SK-MEL-5 (cell line): ENCODE measurements around the gene KLRC1. TPM values are rescaled to one million over a fixed set of nuclear protein-coding genes. Genes with fewer than 3 reads are reported as not detected.
"Not testable (repeated sequence)": the region's sequence is repeated elsewhere in the genome, so short reads cannot be mapped to it uniquely, and the experiment has no call there.

Experiments used
- DNase-seq: peaks from one replicate; pipeline ENCODE4 v3.0.0-alpha.2; 2016; ENCODE audit warnings: low read depth, low spot score
- in situ Hi-C: cut with HindIII; loops from 2 replicates; pipeline ENCODE4 v1.10.0; 2016; ENCODE audit warnings: low sequenced_read_pairs, high pct_unique_total_duplicates, low pct_unique_long_range_greater_than_20kb
- polyA plus RNA-seq, 2 experiments: library from polyadenylated mRNA; depleted of rRNA; stranded (reverse); fragments of >200 nt; gene quantifications; 2 replicates each; pipeline ENCODE4 v1.2.3, GENCODE V29; 2015
- total RNA-seq: library from RNA; depleted of rRNA; stranded (reverse); fragments of >200 nt; shearing (Covaris generic); gene quantifications from 2 replicates; pipeline ENCODE4 v1.2.3, GENCODE V29; 2014; rRNA removed

Gene KLRC1
- 0.21 and 0.24 TPM in 2 replicates for total RNA-seq
- 0.18 TPM in 1 of 2 replicates, not detected in the other for polyA plus RNA-seq (2015; cell fraction: cytosol; rRNA removed)
- polyA plus RNA-seq (2015; cell fraction: nucleus; rRNA removed): not detected in 2 replicates

DNA sequence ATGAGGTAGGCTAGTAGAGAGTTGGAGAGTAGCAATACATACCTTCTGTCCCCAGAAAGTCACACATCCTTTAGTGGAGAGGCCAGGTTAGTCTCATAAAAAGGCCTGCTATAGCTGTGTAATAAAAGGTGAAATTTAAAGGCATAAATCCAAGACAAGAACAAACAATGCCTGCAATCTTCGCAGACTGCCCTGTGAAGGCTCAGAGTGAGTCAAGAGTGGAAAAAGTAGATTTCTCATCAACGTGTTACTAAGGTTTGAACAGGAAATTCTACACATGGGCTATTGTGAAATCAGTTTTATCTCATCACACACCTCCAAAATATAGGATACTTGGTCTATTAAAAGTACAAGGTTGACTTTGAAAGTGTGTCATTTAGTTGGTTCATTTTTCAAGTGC, at the start of gene KLRC1:
KLRC1 (minus strand) TSS at position 222 of the 400 bp plus-strand sequence. CDS start 2,221 bp downstream, outside the sequence.
- DNase-seq: no peak
- in situ Hi-C loops: no loop called here

DNA sequence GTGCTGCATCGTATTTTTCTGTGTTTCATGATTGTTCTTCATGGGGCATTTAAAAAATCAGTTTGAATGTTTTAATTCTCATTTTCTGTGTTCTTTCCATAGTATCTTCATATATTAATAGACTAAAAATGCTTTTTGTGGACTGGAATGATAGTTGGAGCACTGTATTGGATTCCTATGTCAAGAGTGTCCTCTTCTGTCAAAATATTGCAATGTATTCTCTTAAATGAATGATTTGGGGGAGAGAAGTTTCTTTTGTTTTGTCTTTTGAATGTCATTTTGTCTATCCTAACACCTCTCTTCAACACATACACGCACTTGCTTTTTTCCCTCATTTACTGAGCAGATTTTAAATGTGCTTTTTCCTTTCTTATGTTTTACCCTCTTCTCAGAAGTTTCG, 47.9 kb upstream of the KLRC1 start:
- peak; percentile 56 for DNase-seq
- in situ Hi-C loops: no loop called here

GRCh38 chr12:10498042-10498441, 44.9 kb upstream of the KLRC1 start:
- no peak for DNase-seq
- in situ Hi-C loops: no loop called here

DNA sequence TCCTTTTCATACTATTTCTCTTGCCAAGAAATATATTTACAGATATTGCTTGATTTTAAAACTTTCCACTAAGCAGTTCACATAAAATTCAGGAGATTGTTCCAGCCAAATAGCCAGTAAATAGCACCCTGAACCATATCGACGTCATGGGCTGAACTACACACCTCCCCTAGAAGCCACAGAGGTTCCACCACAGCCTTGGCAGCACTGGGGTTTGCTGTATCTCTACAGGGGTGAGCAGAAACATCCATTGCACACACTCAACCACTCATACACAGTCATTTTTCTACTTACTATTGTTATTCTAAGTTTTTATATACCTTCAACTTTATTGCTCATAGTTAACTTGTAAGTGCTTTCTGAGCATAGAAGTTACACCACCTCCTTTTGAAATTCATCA, 44.4 kb upstream of the KLRC1 start:
- DNase-seq: no peak
- in situ Hi-C loops: no loop called here

DNA sequence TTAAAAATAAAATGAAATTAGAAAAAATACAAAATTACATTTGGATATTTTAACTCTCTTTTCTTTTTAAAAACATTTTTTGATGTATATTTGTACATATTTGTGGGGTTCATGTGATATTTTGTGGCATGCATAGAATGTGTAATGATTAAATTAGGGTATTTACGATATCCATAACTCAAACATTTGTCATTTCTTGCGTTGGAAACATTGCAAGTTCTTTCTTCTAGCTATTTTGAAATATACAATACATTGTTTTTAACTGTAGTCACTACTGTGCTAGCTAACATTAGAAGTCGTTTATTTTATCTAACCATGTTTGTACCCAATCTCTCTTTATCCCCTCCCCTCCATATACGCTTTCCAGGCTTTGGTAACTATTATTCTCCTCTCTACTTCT, 38.6 kb upstream of the KLRC1 start:
- in situ Hi-C loops: no loop called here
- no peak for DNase-seq

- in situ Hi-C loops, DNase-seq: not testable (repeated sequence)
Measured at GRCh38 chr12:10487328-10487727, 34.2 kb upstream of the KLRC1 start.

DNA sequence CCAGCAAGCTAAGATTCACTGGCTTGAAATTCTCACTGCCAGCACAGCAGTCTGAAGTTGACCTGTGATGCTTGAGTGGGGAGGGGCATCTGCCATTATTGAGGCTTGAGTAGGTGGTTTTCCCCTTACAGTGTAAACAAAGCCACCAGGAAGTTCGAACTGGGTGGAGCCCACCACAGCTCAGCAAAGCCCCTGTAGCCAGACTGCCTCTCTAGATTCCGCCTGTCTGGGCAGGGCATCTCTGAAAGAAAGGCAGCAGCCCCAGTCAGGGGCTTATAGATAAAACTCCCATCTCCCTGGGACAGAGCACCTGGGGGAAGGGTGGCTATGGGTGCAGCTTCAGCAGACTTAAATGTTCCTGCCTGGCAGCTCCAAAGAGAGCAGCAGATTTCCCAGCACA, 28.7 kb upstream of the KLRC1 start:
- in situ Hi-C loops: not testable (repeated sequence)

DNA sequence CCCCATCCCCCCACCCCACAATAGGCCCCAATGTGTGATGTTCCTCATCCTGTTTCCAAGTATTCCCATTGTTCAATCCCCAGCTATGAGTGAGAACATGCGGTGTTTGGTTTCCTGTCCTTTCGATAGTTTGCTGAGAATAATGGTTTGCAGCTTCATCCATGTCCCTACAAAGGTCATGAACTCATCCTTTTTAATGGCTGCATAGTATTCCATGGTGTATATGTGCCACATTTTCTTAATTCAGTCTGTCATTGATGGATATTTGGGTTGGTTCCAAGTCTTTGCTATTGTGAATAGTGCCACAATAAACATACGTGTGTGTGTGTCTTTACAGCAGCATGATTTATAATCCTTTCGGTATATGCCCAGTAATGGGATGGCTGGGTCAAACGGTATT, 19.6 kb upstream of the KLRC1 start:
- in situ Hi-C loops, DNase-seq: not testable (repeated sequence)

More for the DNA sequence above, 28.7 kb upstream of the KLRC1 start:
- not testable (repeated sequence) for DNase-seq

GRCh38 chr12:10469701-10470100, 16.5 kb upstream of the KLRC1 start:
- DNase-seq: no peak
- in situ Hi-C loops: no loop called here

GRCh38 chr12:10466311-10466710, 13.1 kb upstream of the KLRC1 start:
- no peak for DNase-seq
- in situ Hi-C loops: no loop called here

DNA sequence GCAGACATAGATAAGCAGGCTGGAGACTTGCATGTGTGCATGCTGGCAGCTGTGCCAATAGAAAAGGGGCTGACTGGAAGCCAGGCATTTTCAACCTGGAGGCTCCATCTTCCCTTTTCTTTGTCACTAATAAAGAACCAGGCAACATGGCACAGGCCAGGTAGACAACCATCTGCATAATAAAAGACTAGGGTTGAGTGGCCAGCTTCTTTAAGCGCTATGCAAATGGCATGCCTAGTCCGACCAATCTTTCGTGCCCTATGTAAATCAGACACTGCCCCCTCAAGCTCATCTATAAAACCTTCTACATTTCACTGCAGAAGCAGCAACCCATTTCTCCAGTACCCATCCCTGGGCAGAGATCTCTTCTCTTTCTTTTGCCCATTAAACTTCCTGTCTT, 4.6 kb upstream of the KLRC1 start:
- no peak for DNase-seq
- in situ Hi-C loops: no loop called here

DNA sequence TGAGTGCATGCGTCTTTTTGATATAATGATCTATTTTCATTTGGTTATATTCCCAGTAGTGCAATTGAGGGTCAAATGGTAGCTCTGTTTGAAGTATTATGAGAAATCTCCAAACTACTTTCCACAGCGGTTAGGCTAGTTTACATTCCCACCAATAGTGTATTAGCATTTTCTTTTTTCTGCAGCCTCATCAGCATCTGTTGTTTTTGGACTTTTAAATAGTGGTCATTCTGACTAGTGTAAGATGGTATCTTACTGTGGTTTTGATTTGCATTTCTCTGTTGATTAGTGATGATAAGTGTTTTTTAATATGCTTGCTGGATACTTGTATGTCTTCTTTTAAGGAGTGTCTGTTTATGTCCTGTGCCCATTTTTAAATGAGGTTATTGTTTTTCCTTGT, 3.7 kb upstream of the KLRC1 start:
- no peak for DNase-seq
- in situ Hi-C loops: no loop called here

DNA sequence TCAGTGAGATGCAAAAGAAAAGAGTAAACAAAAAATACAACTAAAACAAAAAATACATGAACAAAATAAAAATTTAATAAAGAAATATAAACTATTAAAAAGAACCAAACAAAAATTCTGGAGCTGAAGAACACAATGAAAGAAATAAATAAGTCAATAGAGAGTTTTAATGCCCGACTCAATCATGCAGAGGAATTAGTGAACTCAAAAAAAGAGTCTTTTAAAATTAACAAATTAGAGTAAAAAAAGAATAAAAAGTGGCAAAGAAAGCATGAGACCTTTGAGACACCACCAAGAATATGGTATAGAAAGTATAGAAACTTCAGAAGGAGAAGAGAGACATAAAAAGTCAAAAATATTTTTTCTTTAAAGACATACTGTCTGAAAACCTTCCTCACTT, 2.6 kb upstream of the KLRC1 start:
- in situ Hi-C loops: no loop called here
- DNase-seq: no peak

DNA sequence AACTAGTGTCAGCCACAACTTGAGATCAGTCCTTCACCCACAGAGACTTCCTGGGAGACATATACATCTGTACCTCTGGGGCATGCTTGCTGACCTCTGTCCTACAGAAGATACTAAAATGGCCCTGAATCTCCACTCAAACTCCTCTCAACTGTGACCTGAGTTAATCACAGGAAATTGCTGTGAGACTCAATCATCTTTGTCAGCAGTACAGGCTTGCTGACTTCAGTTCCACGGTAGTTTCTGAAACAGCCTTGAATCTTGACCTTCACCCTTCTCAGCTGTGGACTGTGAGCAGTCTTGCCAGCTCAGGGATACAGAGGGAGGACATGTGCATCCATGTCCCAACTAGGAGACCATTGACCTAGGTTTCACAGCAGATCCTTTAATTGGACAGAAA, 1.4 kb upstream of the KLRC1 start:
- no peak for DNase-seq
- in situ Hi-C loops: no loop called here

DNA sequence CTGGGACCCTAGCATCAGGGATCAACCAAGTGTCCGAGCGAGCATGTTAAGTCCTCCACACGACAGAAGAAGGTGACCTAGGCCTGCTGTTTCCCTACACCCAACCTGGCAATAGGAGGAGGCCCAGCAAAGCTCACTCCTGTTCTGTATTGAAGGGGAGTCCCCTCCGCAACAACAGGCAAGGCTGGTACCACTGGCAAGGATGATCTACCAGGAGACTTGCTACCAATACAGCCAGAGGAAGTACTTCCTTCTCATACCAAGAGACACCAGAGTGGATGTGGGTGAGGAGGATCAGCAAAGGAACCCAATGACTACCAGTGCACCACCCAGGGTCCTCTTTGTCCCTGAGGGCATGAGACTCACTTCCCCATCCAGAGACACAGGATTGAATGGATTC, 4.9 kb downstream of the KLRC1 start:
- DNase-seq: no peak
- in situ Hi-C loops: no loop called here

DNA sequence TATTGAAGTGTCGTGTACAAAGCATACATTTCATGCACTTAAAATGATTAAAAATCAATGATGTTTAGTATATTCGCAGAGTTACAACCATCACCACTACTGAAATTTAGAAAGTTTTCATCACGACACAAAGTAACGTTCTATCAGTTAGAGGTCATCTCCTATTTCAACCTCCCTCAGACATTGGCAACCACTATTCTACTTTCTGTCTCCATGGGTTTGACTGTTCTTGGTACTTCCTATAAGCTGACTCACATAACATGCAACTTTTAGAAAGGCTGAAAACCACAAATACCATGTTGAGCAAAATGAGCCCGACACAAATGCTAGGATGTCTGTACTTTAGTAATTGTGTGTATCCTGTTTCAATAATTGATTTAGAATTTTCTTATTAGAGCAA, 7.1 kb downstream of the KLRC1 start:
- in situ Hi-C loops, DNase-seq: not testable (repeated sequence)

DNA sequence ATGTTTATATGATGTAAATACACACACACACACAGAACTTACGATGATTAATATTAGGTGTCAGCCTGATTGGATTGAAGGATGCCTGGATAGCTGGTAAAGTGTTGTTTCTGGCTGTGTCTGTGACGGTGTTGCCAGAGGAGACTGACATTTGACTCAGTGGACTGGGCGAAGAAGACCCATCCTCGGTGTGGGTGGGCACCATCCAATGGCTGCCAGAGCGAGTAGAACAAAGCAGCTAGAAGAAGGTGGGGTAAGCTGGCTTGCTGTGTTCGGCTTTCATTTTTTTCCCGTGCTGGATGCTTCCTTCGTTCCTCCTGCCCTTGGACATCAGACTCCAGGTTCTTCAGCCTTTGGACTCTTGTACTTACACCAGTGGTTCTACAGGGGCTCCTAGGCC, 12.0 kb downstream of the KLRC1 start:
- in situ Hi-C loops: not testable (repeated sequence)

DNA sequence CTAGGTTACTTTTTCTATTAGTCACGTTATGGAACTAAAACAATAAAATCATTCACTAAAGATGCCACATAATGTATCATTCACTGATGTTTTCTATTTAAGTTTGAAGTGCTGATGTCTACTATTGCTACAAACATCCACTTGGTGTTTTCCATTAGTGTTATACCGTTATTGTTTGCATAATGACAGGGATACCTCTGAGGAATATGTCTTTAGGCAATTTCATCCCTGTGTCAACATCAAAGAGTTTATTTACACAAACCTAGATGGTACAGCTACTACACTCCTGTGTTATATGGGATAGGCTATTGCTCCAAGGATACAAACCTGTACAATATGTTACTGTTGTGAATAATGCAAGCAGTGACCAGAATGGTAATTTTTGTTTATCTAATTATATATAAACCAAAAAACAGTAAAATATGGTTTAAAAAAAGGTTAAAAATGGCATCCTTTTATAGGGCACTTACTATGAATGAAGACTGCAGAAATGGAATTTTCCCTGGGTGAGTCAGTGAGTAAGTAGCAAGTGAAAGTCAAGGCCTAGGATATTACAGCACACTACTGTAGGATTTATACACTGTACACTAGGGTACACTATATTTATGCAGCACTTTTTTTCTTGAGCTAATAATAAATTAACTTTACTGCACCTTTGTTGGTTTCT, 13.4 kb downstream of the KLRC1 start:
- in situ Hi-C loops, DNase-seq: not testable (repeated sequence)

More for the DNA sequence above, 12.0 kb downstream of the KLRC1 start:
- DNase-seq: not testable (repeated sequence)

GRCh38 chr12:10437601-10438000, 15.6 kb downstream of the KLRC1 start:
- in situ Hi-C loops, DNase-seq: not testable (repeated sequence)
